Heart left ventricle (tissue), 13 donors: Measurements from ENCODE around the gene CFAP157.

Experiments
- CTCF ChIP-seq, 12 donors: fragments of 200-600 bp; sonication (generic) in 4 of 12; IDR thresholded peaks; one replicate each; pipeline versions ENCODE4 v1.5.0 to v1.8.0; 2018 to 2022; ENCODE audit warnings: antibody characterized with exemption in 12 of 12, mild to moderate bottlenecking in 5 of 12
- POLR2A ChIP-seq, 2 donors: fragments of 450-650 bp; IDR thresholded peaks; one replicate each; pipeline ENCODE4 v1.6.1; 2017; ENCODE audit warnings: antibody characterized with exemption in 2 of 2, mild to moderate bottlenecking in 2 of 2, moderate library complexity in 2 of 2
- donor health status: ischemic (EF 13 %, LVEDD 7.1; RV severe dilation, severe dysfunction).
- donor health status: DM: no; HTN: yes; CAD: no.
- donor health status: DM: no; HTN: no; CAD: no.
- donor health status: ischemic (EF 25% LVEDD 6.9; RV normal size, moderate dysfunction).
- donor health status: ischemic (EF 25% LVEDD 5.7; RV mildly dilated, moderate dysfunction).
- donor health status: ischemic (EF 35%, LVEDD 5.7; RV mildly dilated, moderate dysfunction).
- donor health status: nonischemic (EF 11% LVEDD 7.7; RV severe dilation, severe dysfunction).
- donor health status: DM: yes; HTN: yes; CAD: no.
- donor health status: PGD.
- donor health status: ischemic (EF 29% LVEDD 5.4; RV normal size, mild dysfunction).
- donor health status: nonischemic (EF 23%, LVEDD 6.1; RV moderate dilation, normal function).

GRCh38 chr9:127694890-127695720, 11.7 kb upstream of the CFAP157 start:
- TF ChIP-seq POLR2A (IDR thresholded peaks at IDR 0.05) (no peak), CTCF (IDR thresholded peaks at IDR 0.05) (no peak)
